Fibroblast of pulmonary artery (primary cell): ENCODE data around the gene SEMA6D.

Source experiments
- DNase-seq: peaks from one replicate; pipeline ENCODE4 v3.0.0-alpha.2; 2010; ENCODE audit warnings: low read depth
- H3K4me3 ChIP-seq: replicated peaks from 2 replicates; pipeline ENCODE4 v1.5.1; 2011; ENCODE audit warnings: low read depth, mild to moderate bottlenecking, control low read depth, low read length, moderate library complexity
- TF ChIP-seq, protein P1 (sequence below): IDR thresholded peaks from 2 replicates; pipeline ENCODE4 v1.5.1; 2011; ENCODE audit warnings: mild to moderate bottlenecking, control low read depth, low read length, inconsistent platforms; ENCODE audit errors: missing control alignments

SEMA6D gene

DNA sequence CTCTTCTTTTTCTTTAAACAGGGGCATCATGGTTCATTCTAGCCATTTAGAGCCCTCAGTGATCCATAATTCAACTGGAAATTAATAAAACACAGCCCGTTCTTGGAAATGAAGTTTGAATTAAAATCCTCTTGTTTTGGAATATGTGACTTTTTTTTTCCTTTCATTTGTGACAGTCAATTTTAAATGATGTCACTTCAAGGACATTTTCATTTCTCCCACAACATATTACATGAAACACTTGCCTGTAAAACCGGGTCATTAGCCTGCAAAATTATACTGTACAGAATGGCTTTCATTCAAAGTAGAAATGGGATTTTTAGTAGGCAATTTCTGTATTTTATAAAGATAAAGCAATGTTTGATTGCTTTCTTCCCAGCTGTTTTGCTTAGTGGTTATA is 789 bp upstream of the SEMA6D start:
- DNase-seq: no peak
- H3K4me3 ChIP-seq: peak overlapping the region; percentile 71
- TF ChIP-seq, protein P1, sequence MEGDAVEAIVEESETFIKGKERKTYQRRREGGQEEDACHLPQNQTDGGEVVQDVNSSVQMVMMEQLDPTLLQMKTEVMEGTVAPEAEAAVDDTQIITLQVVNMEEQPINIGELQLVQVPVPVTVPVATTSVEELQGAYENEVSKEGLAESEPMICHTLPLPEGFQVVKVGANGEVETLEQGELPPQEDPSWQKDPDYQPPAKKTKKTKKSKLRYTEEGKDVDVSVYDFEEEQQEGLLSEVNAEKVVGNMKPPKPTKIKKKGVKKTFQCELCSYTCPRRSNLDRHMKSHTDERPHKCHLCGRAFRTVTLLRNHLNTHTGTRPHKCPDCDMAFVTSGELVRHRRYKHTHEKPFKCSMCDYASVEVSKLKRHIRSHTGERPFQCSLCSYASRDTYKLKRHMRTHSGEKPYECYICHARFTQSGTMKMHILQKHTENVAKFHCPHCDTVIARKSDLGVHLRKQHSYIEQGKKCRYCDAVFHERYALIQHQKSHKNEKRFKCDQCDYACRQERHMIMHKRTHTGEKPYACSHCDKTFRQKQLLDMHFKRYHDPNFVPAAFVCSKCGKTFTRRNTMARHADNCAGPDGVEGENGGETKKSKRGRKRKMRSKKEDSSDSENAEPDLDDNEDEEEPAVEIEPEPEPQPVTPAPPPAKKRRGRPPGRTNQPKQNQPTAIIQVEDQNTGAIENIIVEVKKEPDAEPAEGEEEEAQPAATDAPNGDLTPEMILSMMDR: no peak

DNA sequence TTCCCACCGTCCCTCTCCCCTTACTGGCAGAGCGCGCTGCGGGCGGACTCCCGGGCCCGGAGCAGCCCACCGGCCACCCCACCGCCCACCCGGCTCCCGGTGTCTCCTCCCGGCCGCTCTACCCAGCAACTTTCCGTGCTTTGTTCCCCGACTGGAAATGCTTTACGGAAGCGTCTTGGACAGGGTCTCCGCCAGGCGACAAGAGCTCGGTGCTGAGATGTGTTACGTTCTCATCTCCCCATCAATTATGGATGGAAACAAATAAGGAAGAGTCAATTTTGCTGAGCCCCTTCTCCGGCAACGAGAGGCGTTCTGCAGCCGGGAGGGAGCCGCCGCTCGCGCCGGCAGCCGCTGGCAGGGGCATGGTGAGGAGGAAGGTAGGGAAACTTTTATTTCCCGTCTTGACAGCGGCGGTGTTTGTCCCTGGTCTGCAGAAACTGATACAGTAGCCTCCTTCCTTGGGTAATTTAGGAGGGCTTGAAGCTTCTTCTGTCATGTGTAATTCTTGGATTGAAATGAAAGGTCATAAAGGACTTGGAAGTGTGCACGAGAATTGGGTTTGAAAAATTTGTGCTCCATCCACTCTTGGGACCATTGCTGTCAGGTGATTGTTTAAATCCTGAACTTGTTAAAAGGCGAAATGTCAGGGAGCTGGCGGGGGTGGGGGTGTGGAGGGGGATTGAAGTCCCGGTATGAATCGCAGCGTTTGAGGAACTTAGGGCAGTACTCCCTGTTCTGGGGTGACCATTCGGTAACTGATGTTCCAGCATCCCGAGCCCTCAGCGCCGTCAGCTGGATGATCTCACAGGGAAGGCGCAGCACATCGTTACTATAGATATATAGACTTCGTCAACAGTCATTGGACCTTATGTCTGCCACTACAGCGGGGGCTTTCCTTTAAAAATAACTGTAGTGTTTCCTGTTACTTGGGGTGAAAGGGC is 1.5 kb downstream of the SEMA6D start:
- peak; percentile 18 for DNase-seq
- peak overlapping the region; percentile 71 for H3K4me3 ChIP-seq
- TF ChIP-seq, protein P1: no peak

DNA sequence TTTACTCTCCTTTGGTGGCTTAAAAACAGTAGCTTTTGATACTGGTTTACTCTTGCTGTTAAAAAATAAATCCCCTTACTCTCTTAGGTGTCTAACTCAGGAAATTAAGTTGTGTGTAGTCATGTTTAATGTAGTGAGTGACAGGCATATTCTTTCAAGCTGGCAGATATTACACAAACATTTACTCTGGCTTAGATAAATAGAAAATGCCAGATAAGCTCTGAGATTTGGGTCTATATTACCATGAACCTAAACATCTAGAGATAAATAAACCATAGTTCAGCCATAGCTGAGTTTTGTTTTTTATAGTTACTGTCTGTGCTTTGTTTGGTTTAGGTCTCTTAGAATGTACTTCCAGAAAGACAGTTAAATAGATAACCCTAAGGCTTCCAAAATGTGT is 2.4 kb downstream of the SEMA6D start:
- peak overlapping the region; percentile 71 for H3K4me3 ChIP-seq
- DNase-seq: no peak
- TF ChIP-seq, protein P1: no peak

DNA sequence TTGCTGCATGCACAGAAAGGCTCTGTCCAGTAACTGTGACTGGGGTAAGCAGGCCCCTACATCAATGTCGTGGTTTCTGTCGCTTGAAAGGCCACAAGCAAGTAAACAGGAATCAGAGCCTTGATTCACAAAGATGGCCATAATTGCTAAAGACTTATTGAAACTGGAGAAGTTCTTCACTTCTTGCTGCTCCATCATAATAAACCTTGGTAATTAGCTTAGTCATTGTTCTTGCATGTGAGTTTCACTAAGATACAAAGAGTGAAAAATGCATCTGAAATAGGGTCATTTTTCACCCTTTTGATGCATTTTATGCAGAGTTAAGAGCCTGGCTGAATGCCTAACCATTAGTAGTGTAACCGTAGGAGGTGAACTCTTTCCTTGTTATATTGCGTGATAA is 3.2 kb downstream of the SEMA6D start:
- TF ChIP-seq, protein P1: no peak
- no peak overlapping the region for H3K4me3 ChIP-seq
- DNase-seq: no peak

DNA sequence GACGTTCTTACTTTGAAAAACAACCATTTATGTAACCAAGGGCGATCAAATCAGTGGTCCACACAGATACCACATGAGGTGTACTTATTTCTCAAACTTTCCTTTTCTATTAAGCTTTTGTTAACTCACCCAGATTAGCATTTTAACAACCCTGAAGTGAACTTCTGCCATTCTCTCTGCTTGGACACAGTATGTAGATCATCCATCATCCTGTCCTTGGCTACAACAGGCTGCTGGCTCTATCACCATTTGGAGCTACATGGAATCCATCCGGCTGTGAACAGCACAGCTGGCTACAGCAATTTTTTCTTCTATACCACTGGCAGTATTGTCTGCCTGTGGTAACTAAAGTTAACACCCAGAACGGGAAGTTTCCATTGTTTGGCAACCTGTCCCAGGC is 4.4 kb downstream of the SEMA6D start:
- DNase-seq: no peak
- TF ChIP-seq, protein P1: no peak
- H3K4me3 ChIP-seq: no peak overlapping the region

DNA sequence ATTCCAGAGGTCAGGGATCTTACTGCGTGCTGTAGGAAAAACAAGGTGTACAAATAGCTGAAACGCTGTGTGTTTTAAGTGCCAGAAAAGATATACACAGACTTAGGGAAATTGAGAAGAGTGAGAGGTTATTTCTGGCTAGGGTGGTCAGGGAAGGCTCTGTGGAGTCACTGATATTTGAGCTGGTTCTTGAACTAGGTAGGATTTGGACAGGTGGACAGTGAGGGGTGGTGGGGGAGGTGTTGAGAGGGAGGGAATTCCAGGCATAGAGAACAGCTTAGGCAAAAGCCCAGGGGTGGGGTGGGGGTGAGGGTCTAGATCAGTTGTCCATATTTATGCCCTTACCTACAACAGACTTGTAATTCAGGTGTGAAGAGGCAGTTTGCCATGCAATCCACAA is 7.0 kb downstream of the SEMA6D start:
- no peak overlapping the region for H3K4me3 ChIP-seq
- DNase-seq: no peak
- TF ChIP-seq, protein P1: no peak

DNA sequence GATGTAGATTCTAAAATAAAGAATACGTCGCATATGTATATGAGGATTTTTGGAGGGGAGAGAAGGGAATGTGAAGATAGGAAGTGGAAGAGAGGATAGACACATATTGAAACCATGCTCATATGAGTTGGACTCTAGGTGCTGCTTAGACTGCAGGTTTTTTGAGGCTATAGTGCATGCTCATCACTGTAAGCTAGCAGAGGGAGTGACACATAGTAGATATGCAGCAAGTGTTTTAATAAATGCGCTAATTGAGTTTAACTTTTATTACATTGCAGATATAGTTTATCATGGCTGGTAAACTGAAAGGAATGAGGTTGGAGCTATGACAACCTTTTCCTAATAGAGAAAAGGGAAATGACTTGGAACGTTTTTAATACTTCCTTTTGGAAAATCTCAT is 7.7 kb downstream of the SEMA6D start:
- DNase-seq: no peak
- TF ChIP-seq, protein P1: no peak
- H3K4me3 ChIP-seq: no peak overlapping the region
